ENCODE data around the gene TMPRSS13.

TMPRSS13 gene

DNA sequence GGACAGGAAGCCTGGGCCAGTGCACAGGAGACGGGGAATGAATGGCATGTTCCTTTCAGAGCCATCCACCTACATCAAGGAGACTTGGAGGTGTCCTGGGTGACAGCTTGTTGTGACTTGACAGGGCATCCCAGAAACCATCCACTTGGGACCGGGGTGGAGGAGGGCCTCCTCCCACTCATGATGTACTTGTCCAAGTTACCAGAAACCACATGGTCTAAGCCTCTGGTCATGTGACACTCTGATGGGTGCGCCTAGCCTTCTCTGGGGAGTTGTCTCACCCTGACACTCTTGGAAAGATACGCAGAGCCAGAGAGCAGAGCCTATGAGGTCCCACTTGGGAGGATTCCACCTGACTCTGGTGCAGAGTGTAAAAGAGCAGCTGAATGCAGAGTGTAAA lies 31.1 kb downstream of the TMPRSS13 start:
- H3K27me3 ChIP-seq (replicated peaks; ENCODE audit: control insufficient read depth, insufficient read depth, low read length, poor library complexity, severe bottlenecking): no peaks in the 10 kb centered on the region
- no peaks in the 10 kb centered on the region for H3K9me3 ChIP-seq (ENCODE audit: control insufficient read depth, low read length)
- H3K27ac ChIP-seq (ENCODE audit: insufficient read depth, low read length, poor library complexity, severe bottlenecking): no peak overlapping the region
- no peak for DNase-seq
- no peak overlapping the region for H3K4me3 ChIP-seq (ENCODE audit: insufficient read depth, low read depth, low read length, poor library complexity, severe bottlenecking)
- H3K36me3 ChIP-seq (ENCODE audit: control insufficient read depth, insufficient read depth, low read length): no peaks in the 10 kb centered on the region
- no peaks in the 10 kb centered on the region for H3K4me1 ChIP-seq (ENCODE audit: control insufficient read depth, insufficient read depth, low read length, poor library complexity, severe bottlenecking)

DNA sequence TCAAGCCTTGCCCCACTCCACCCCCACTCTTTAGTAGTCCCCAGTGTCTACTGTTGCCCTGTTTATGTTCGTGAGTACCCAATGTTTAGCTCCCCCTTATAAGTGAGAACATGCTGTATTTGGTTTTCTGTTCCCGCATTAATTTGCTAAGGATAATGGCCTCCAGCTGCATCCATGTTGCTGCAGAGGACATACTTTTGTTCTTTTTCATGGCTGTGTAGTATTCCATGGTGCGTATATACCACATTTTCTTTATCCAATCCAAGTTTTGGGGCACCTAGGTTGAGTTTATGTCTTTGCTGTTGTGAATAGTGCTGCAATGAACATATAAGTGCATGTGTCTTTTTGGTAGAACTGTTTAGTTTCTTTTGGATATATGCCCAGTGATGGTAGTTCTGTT lies 36.6 kb downstream of the TMPRSS13 start:
- Histone ChIP-seq H3K4me1 (ENCODE audit: control insufficient read depth, insufficient read depth, low read length, poor library complexity, severe bottlenecking) (no peaks in the 10 kb centered on the region), H3K27ac (ENCODE audit: insufficient read depth, low read length, poor library complexity, severe bottlenecking) (no peak overlapping the region), H3K9me3 (ENCODE audit: control insufficient read depth, low read length) (no peaks in the 10 kb centered on the region), H3K36me3 (ENCODE audit: control insufficient read depth, insufficient read depth, low read length) (no peaks in the 10 kb centered on the region), H3K4me3 (ENCODE audit: insufficient read depth, low read depth, low read length, poor library complexity, severe bottlenecking) (no peak overlapping the region), H3K27me3 (replicated peaks; ENCODE audit: control insufficient read depth, insufficient read depth, low read length, poor library complexity, severe bottlenecking) (no peaks in the 10 kb centered on the region)
- no peak for DNase-seq

DNA sequence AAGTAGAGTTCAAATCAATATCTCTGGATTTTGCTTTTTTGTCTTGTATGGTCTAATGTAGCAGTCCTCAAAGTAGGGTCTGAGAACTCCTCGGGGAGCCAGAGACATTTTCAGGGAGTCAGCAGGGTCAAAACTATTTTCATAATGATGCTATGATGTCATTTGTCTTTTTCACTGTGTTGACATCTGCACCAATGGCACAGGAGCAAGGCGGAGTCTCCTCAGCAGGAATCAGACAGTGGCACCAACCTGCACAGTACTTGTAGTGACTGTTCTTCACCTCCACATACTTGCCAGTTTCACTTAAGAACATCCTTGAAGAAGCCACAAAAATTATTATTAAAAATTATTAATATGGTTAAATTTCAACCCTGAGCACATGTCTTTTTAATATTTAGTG lies 37.8 kb downstream of the TMPRSS13 start:
- Histone ChIP-seq H3K4me1 (ENCODE audit: control insufficient read depth, insufficient read depth, low read length, poor library complexity, severe bottlenecking) (no peaks in the 10 kb centered on the region), H3K27me3 (replicated peaks; ENCODE audit: control insufficient read depth, insufficient read depth, low read length, poor library complexity, severe bottlenecking) (no peaks in the 10 kb centered on the region), H3K4me3 (ENCODE audit: insufficient read depth, low read depth, low read length, poor library complexity, severe bottlenecking) (no peak overlapping the region), H3K27ac (ENCODE audit: insufficient read depth, low read length, poor library complexity, severe bottlenecking) (no peak overlapping the region), H3K36me3 (ENCODE audit: control insufficient read depth, insufficient read depth, low read length) (no peaks in the 10 kb centered on the region), H3K9me3 (ENCODE audit: control insufficient read depth, low read length) (no peaks in the 10 kb centered on the region)
- no peak for DNase-seq

DNA sequence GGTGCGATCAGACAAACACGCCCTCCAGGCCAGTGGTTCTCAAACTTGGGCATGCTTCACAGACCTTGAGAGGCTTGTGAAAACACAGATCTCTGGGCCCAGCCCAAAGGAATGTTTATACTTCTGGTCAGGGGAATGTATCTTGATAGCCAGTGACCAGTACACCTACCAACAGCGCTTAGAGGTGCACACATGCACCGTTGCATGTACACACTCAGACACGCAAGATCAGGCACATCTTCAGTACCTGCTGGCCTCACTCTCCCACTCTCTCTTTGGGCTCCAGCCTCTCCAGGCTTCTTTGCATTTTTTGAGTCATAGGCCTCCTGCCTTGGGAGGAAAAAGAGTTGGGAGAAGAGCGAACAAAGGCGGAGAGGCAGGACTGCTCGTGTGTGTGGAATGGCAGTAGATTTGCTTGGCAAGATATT lies 41.0 kb downstream of the TMPRSS13 start:
- DNase-seq: no peak
- H3K27ac ChIP-seq (ENCODE audit: insufficient read depth, low read length, poor library complexity, severe bottlenecking): no peak overlapping the region
- H3K9me3 ChIP-seq (ENCODE audit: control insufficient read depth, low read length): no peaks in the 10 kb centered on the region
- H3K4me1 ChIP-seq (ENCODE audit: control insufficient read depth, insufficient read depth, low read length, poor library complexity, severe bottlenecking): no peaks in the 10 kb centered on the region
- H3K27me3 ChIP-seq (replicated peaks; ENCODE audit: control insufficient read depth, insufficient read depth, low read length, poor library complexity, severe bottlenecking): no peaks in the 10 kb centered on the region
- H3K36me3 ChIP-seq (ENCODE audit: control insufficient read depth, insufficient read depth, low read length): no peaks in the 10 kb centered on the region
- H3K4me3 ChIP-seq (ENCODE audit: insufficient read depth, low read depth, low read length, poor library complexity, severe bottlenecking): no peak overlapping the region

DNA sequence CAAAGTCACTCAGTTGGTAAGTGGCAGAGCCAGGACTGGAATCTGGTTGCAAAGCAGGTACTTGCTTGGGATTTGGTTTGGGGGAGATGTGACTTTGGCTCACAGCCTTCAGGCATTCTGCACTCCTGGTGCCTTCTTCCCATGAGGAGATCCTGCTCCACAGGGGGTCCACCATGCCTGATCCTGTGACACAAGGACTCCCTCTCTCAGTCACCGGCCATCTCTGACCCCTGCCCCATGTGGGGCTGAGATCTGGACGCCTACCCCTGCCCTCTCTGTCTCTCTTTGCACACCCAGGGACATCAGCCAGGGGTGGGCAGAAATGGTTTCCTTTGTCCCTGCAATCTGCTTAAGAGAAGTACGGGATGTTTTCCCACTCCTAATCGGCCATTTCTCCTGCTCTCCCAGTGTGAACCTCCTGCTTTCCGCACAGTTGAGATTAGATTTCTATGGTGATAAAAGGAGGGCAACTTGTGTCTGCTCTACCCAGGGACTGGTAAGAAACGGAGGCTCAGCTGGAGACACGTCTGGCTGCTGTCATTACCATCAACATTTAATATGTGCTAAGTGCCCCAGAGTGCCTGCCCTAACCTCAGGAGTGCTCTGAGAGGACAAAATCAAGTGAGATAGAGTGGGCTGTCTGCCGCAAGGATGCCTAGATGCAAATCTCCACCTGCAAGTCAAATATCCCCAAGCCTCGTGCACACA lies 41.6 kb downstream of the TMPRSS13 start:
- no peaks in the 10 kb centered on the region for H3K4me1 ChIP-seq (ENCODE audit: control insufficient read depth, insufficient read depth, low read length, poor library complexity, severe bottlenecking)
- no peak overlapping the region for H3K27ac ChIP-seq (ENCODE audit: insufficient read depth, low read length, poor library complexity, severe bottlenecking)
- H3K4me3 ChIP-seq (ENCODE audit: insufficient read depth, low read depth, low read length, poor library complexity, severe bottlenecking): no peak overlapping the region
- no peaks in the 10 kb centered on the region for H3K36me3 ChIP-seq (ENCODE audit: control insufficient read depth, insufficient read depth, low read length)
- no peak for DNase-seq
- no peaks in the 10 kb centered on the region for H3K27me3 ChIP-seq (replicated peaks; ENCODE audit: control insufficient read depth, insufficient read depth, low read length, poor library complexity, severe bottlenecking)
- no peaks in the 10 kb centered on the region for H3K9me3 ChIP-seq (ENCODE audit: control insufficient read depth, low read length)

DNA sequence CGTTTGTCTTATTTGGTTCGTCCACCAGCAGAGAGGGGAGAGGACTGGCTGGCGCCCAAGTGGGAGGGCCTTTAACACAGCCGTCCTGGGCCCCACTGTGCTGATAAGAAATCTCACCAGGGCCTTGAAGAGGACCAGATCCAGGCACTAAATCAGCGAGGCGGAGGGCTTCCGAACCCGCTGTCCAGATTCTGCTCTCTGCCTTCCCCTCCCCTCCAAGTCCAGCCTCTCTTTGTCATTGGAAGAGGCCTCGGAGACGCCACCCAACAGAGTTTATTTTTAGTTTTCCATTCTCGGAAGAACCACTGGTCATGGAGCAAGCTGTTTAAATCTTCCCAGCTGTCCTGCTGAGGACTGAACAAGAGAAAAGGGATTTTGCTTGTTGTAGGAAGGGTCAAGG lies 43.4 kb downstream of the TMPRSS13 start:
- H3K36me3 ChIP-seq (ENCODE audit: control insufficient read depth, insufficient read depth, low read length): no peaks in the 10 kb centered on the region
- no peaks in the 10 kb centered on the region for H3K4me1 ChIP-seq (ENCODE audit: control insufficient read depth, insufficient read depth, low read length, poor library complexity, severe bottlenecking)
- no peak overlapping the region for H3K27ac ChIP-seq (ENCODE audit: insufficient read depth, low read length, poor library complexity, severe bottlenecking)
- no peaks in the 10 kb centered on the region for H3K27me3 ChIP-seq (replicated peaks; ENCODE audit: control insufficient read depth, insufficient read depth, low read length, poor library complexity, severe bottlenecking)
- H3K4me3 ChIP-seq (ENCODE audit: insufficient read depth, low read depth, low read length, poor library complexity, severe bottlenecking): no peak overlapping the region
- no peak for DNase-seq
- H3K9me3 ChIP-seq (ENCODE audit: control insufficient read depth, low read length): no peaks in the 10 kb centered on the region

DNA sequence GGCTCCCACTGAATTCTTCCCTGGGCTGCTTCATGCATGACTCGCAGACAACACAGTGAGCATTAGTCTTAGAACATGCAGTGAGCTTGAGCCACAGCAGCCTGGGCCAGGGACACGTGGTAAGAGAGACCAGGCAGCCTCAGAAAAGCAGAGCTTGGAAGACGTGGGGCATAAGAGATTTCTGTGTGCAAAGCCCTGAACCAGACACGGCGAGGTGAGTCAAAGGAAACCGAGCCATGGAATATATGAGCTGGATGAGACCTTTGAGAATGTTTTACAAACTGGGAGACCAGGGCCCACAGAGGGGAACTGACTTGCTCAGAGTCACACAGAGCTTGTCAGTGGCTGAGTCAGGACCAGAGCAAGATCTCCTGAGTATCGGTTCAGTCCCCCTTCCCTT lies 44.2 kb downstream of the TMPRSS13 start:
- no peak for DNase-seq

DNA sequence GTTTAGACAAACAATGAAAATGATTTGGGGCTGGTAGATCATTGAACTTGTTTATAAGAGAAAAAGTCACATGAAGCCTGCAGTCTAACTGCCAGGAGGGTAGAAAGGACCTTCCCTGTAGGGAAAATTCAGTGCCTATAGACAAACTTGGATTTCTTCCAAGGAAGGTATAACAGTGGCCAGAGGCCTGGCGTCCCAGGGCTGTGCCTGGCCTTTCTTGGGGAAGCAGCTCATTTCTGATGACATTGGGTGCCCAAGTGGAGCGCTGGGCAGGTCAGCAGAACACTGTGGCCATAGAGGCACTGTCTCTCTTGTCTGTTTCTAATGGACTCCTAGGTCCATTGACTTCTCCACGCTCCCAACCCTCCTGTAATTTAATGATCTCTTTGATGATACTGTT lies 46.1 kb downstream of the TMPRSS13 start:
- H3K27ac ChIP-seq (ENCODE audit: insufficient read depth, low read length, poor library complexity, severe bottlenecking): no peak overlapping the region
- H3K4me1 ChIP-seq (ENCODE audit: control insufficient read depth, insufficient read depth, low read length, poor library complexity, severe bottlenecking): no peaks in the 10 kb centered on the region
- DNase-seq: no peak
- H3K36me3 ChIP-seq (ENCODE audit: control insufficient read depth, insufficient read depth, low read length): no peaks in the 10 kb centered on the region
- H3K27me3 ChIP-seq (replicated peaks; ENCODE audit: control insufficient read depth, insufficient read depth, low read length, poor library complexity, severe bottlenecking): no peaks in the 10 kb centered on the region
- no peaks in the 10 kb centered on the region for H3K9me3 ChIP-seq (ENCODE audit: control insufficient read depth, low read length)
- no peak overlapping the region for H3K4me3 ChIP-seq (ENCODE audit: insufficient read depth, low read depth, low read length, poor library complexity, severe bottlenecking)

More for the DNA sequence above, 44.2 kb downstream of the TMPRSS13 start:
- Histone ChIP-seq H3K9me3 (ENCODE audit: control insufficient read depth, low read length) (no peaks in the 10 kb centered on the region), H3K36me3 (ENCODE audit: control insufficient read depth, insufficient read depth, low read length) (no peaks in the 10 kb centered on the region), H3K4me1 (ENCODE audit: control insufficient read depth, insufficient read depth, low read length, poor library complexity, severe bottlenecking) (no peaks in the 10 kb centered on the region), H3K27ac (ENCODE audit: insufficient read depth, low read length, poor library complexity, severe bottlenecking) (no peak overlapping the region), H3K4me3 (ENCODE audit: insufficient read depth, low read depth, low read length, poor library complexity, severe bottlenecking) (no peak overlapping the region), H3K27me3 (replicated peaks; ENCODE audit: control insufficient read depth, insufficient read depth, low read length, poor library complexity, severe bottlenecking) (no peaks in the 10 kb centered on the region)

DNA sequence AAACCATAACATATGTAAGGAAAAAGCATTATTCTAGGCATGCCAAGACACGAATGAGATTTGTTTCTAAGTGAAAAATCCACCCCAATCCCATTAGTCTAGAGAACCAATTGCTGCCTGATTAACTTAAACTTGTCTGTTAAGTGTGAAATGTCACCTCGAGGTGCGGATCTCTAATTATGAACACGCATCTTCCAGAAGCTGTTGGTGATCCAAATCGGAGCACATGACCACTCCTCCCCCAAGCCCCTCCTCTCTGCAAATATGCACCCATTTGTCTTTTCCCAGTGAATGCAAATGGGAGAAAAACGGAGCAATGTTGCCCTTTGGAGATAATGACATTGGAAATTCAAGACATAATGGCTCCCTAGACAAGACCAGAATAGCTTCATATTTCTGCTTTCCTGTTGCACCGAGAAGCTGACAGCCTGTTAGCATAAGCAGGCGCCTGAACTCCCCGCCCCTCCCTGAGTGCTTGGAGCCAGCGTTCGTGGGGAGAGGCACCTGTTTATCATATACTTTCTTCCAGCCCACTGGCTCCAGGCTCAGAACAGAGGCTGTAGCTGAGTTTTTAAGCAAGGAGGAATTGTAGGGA lies 46.8 kb downstream of the TMPRSS13 start:
- H3K27me3 ChIP-seq (replicated peaks; ENCODE audit: control insufficient read depth, insufficient read depth, low read length, poor library complexity, severe bottlenecking): peaks cover under 1% of the 10 kb centered on the region

DNA sequence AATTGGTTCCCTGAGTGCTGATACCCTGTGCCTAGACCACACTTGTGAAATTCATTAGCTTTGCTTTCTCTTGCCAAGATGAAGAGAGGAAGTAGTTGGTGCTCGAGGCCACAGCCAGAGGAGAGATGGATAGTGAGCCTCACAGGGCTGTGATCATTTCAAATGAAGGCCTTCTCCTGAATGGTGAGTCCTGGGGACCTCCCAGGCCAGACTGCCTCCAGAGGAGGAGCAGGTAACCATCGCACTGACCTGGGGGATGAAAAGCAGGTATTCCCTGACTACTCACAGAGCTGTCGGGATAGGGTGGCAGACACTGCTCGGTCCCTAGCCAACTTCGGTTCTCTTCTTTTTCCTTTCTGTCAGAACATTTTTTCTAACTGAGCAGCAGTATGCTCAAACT lies 48.0 kb downstream of the TMPRSS13 start:
- no peaks in the 10 kb centered on the region for H3K36me3 ChIP-seq (ENCODE audit: control insufficient read depth, insufficient read depth, low read length)
- H3K4me1 ChIP-seq (ENCODE audit: control insufficient read depth, insufficient read depth, low read length, poor library complexity, severe bottlenecking): peaks cover 6% of the 10 kb centered on the region
- H3K9me3 ChIP-seq (ENCODE audit: control insufficient read depth, low read length): no peaks in the 10 kb centered on the region
- no peak overlapping the region for H3K4me3 ChIP-seq (ENCODE audit: insufficient read depth, low read depth, low read length, poor library complexity, severe bottlenecking)
- peaks cover 12% of the 10 kb centered on the region for H3K27me3 ChIP-seq (replicated peaks; ENCODE audit: control insufficient read depth, insufficient read depth, low read length, poor library complexity, severe bottlenecking)
- H3K27ac ChIP-seq (ENCODE audit: insufficient read depth, low read length, poor library complexity, severe bottlenecking): no peak overlapping the region
- DNase-seq: no peak

More for the DNA sequence above, 46.8 kb downstream of the TMPRSS13 start:
- Histone ChIP-seq H3K36me3 (ENCODE audit: control insufficient read depth, insufficient read depth, low read length) (no peaks in the 10 kb centered on the region), H3K9me3 (ENCODE audit: control insufficient read depth, low read length) (no peaks in the 10 kb centered on the region), H3K4me3 (ENCODE audit: insufficient read depth, low read depth, low read length, poor library complexity, severe bottlenecking) (no peak overlapping the region), H3K4me1 (ENCODE audit: control insufficient read depth, insufficient read depth, low read length, poor library complexity, severe bottlenecking) (no peaks in the 10 kb centered on the region), H3K27ac (ENCODE audit: insufficient read depth, low read length, poor library complexity, severe bottlenecking) (no peak overlapping the region)
- DNase-seq: no peak

Data from effector memory CD4-positive, alpha-beta T cell (primary cell).